ENCODE results near the gene MOB1B.
"Not testable (repeated sequence)": the region's sequence is repeated elsewhere in the genome, so short reads cannot be mapped to it uniquely, and the experiment has no call there.

MOB1B gene

DNA sequence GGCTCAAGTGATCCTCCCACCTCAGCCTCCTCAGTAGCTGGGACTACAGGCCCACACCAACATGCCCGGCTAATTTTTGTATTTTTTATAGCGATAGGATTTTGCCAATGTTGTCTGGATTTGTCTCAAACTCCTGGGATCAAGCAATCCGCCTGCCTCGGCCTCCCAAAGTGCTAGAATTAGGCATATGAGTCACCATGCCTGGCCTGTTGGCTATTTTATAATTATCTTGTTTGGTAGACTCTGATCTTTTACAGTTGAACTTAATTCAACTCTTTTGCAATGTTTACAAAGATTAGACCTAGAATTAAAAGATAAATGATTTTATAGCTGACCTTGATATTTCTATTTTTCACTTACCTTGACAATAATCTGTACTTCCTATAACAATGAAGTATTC lies 109.3 kb downstream of the MOB1B start:
- DNase-seq, result no peak

GRCh38 chr4:71017391-71017790 lies 115.2 kb downstream of the MOB1B start:
- not testable (repeated sequence) for DNase-seq

GRCh38 chr4:71020611-71021010 lies 118.4 kb downstream of the MOB1B start:
- DNase-seq, result no peak

DNA sequence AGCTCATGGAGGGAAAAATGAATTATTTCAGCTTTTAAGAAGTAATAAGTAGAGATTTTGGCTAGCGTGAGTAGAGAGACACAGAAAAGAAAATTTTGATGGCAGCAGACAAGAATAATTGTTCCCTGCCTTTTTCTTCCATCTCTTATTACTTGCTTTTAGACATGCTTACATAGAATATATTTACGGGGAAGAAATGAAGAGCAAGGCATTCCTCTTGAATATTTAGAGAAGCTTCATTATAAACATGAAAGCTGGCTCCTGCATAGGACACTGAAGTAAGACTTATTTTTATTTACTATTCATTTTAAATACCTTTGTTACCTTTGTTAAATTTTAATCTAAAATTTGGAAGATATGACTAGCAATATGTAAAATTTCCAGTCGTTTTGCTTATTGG lies 123.5 kb downstream of the MOB1B start:
- DNase-seq, result no peak

DNA sequence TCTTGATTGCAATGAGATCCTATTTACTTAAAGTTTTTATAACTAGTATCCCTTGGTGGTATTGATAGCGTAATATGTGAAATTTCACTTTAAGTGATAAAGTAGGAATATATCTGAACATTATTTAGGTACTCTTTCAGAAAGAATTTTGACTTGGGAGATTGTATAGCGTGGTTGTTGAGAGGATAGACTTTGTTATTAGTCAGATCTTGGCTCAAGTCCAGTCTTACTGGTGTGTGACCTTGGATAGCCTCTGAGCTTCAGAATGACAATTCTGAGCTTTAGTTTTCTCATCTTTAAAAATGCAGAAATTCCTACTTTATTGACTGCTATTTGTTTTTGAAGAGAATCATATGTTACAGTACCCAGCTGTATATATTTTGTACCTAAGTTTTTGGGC lies 123.9 kb downstream of the MOB1B start:
- no peak for DNase-seq

GRCh38 chr4:71027611-71028010 lies 125.4 kb downstream of the MOB1B start:
- DNase-seq, result no peak

DNA sequence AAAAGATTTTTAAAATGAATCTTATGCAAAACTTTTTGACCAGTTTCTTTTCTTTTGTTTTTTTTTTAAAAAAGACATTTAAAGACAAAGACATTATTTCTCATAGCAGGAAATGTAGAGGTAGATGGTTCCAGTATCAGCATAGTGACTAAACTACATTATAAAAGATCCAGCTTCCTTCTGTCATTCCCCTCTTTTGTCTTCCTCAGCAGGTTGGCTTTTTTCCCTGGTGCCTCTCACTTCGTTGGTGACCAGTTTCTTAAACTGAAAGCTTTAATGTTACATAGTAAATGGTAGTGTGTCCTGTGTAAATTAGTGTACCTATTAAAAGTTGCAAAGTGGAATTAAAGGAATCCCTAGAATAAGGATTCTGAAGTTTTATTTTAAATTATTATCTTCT lies 127.3 kb downstream of the MOB1B start:
- no peak for DNase-seq

GRCh38 chr4:71032106-71032505 lies 129.9 kb downstream of the MOB1B start:
- not testable (repeated sequence) for DNase-seq
